HG03139 (cell line): ENCODE results near the gene LGALS3BP.

Experiments
- ATAC-seq: cut with Tn5 transposase; IDR thresholded peaks from one replicate; pipeline ENCODE4 v1.9.1; 2021; ENCODE audit not compliant: unreplicated experiment

The LGALS3BP gene

GRCh38 chr17:78986649-78987328 lies 7.1 kb upstream of the LGALS3BP start:
- no peak for ATAC-seq

- no peak for ATAC-seq
Measured at GRCh38 chr17:78986048-78986648, 6.4 kb upstream of the LGALS3BP start.

GRCh38 chr17:78985395-78985794 lies 5.7 kb upstream of the LGALS3BP start:
- ATAC-seq = no peak

- no peak for ATAC-seq
Measured at GRCh38 chr17:78981010-78981888, 1.5 kb upstream of the LGALS3BP start.

- ATAC-seq = no peak
Measured at GRCh38 chr17:78980624-78980972, 875 bp upstream of the LGALS3BP start.

GRCh38 chr17:78977997-78978973 lies 1.4 kb downstream of the LGALS3BP start:
- ATAC-seq = no peak

- no peak for ATAC-seq
Measured at GRCh38 chr17:78977681-78977943, 2.1 kb downstream of the LGALS3BP start.

GRCh38 chr17:78976907-78977680 lies 2.6 kb downstream of the LGALS3BP start:
- ATAC-seq = no peak

- no peak for ATAC-seq
Measured at GRCh38 chr17:78974635-78975591, 4.8 kb downstream of the LGALS3BP start.

- no peak for ATAC-seq
Measured at GRCh38 chr17:78973792-78974520, 5.8 kb downstream of the LGALS3BP start.

GRCh38 chr17:78973196-78973595 lies 6.5 kb downstream of the LGALS3BP start:
- ATAC-seq = no peak

GRCh38 chr17:78972507-78973105 lies 7.1 kb downstream of the LGALS3BP start:
- ATAC-seq = no peak

- ATAC-seq = no peak
Measured at GRCh38 chr17:78971756-78972506, 7.8 kb downstream of the LGALS3BP start.

- ATAC-seq = no peak
Measured at GRCh38 chr17:78970834-78971755, 8.6 kb downstream of the LGALS3BP start.

- no peak for ATAC-seq
Measured at GRCh38 chr17:78969865-78970264, 9.9 kb downstream of the LGALS3BP start.

- no peak for ATAC-seq
Measured at GRCh38 chr17:78967782-78968362, 11.9 kb downstream of the LGALS3BP start.
